HEK293T (cell line): ENCODE data around the gene BTAF1.

Source experiments
- ARNT ChIP-seq: fragments of 450-650 bp; IDR thresholded peaks from 2 replicates; pipeline ENCODE4 v1.6.1; 2017; ENCODE audit warnings: mild to moderate bottlenecking
- CTBP1 ChIP-seq: fragments of 450-650 bp; IDR thresholded peaks from 2 replicates; pipeline ENCODE4 v1.6.1; 2016; ENCODE audit warnings: borderline replicate concordance
- FOXA1 ChIP-seq: fragments of 450-650 bp; IDR thresholded peaks from 2 replicates; pipeline ENCODE4 v1.6.1; 2016; ENCODE audit warnings: mild to moderate bottlenecking
- FOXM1 ChIP-seq: fragments of 450-650 bp; IDR thresholded peaks from 2 replicates; pipeline ENCODE4 v1.6.1; 2017; ENCODE audit warnings: mild to moderate bottlenecking, borderline replicate concordance
- HDGF ChIP-seq: fragments of 450-650 bp; IDR thresholded peaks from 2 replicates; pipeline ENCODE4 v1.6.1; 2017; ENCODE audit warnings: antibody characterized with exemption, borderline replicate concordance
- PKNOX1 ChIP-seq: fragments of 450-650 bp; IDR thresholded peaks from 2 replicates; pipeline ENCODE4 v1.6.1; 2016
- SUZ12 ChIP-seq: fragments of 450-650 bp; IDR thresholded peaks from 2 replicates; pipeline ENCODE4 v1.6.1; 2016; ENCODE audit warnings: mild to moderate bottlenecking
- TARDBP ChIP-seq: fragments of 450-650 bp; IDR thresholded peaks from 2 replicates; pipeline ENCODE4 v1.6.1; 2016

GRCh38 chr10:92014620-92015019 is 91.0 kb downstream of the BTAF1 start:
- TF ChIP-seq FOXA1 (no peak), ARNT (no peak), HDGF (no peak), PKNOX1 (no peak), FOXM1 (no peak), TARDBP (no peak), SUZ12 (no peak), CTBP1 (no peak)
